HL-60 (cell line): ENCODE measurements around the gene CCDC126.

Experiments used
- DNase-seq, 2 experiments: peaks; one replicate each; pipeline ENCODE4 v3.0.0-alpha.2; 2010 to 2020; ENCODE audit warnings: low read depth in 1 of 2, low spot score in 1 of 2
- H3K27ac ChIP-seq: fragments of 250-450 bp; sonication (Bioruptor Pico); replicated peaks from 2 replicates; pipeline ENCODE4 v1.5.1; 2020; ENCODE audit warnings: mild to moderate bottlenecking, moderate library complexity
- H3K27me3 ChIP-seq: fragments of 250-450 bp; sonication (Bioruptor Pico); 2 replicates; pipeline ENCODE4 v1.5.1; 2021; ENCODE audit warnings: mild to moderate bottlenecking, moderate library complexity; ENCODE audit not compliant: insufficient read depth, poor library complexity, severe bottlenecking
- H3K4me3 ChIP-seq: replicated peaks from 2 replicates; pipeline ENCODE4 v1.5.1; 2011; ENCODE audit warnings: mild to moderate bottlenecking, control low read depth, low read length; ENCODE audit not compliant: insufficient read depth
- GABPA ChIP-seq: IDR thresholded peaks from 2 replicates; pipeline ENCODE4 v1.6.1; 2012; ENCODE audit warnings: low read depth
- POLR2AphosphoS5 ChIP-seq: IDR thresholded peaks from 2 replicates; pipeline ENCODE4 v1.6.1; 2012; ENCODE audit warnings: low read depth
- SPI1 ChIP-seq: IDR thresholded peaks from 2 replicates; pipeline ENCODE4 v1.6.1; 2012; ENCODE audit warnings: low read depth, mild to moderate bottlenecking, borderline replicate concordance
- TF ChIP-seq, protein P1 (sequence below): IDR thresholded peaks from one replicate; pipeline ENCODE4 v1.5.1; 2011; ENCODE audit warnings: low read length, control low read depth, inconsistent platforms; ENCODE audit not compliant: insufficient read depth
- TF ChIP-seq, protein P2 (sequence below): IDR thresholded peaks from 2 replicates; pipeline ENCODE4 v1.6.1; 2012; ENCODE audit warnings: low read depth; ENCODE audit not compliant: insufficient replicate concordance

CCDC126 gene

DNA sequence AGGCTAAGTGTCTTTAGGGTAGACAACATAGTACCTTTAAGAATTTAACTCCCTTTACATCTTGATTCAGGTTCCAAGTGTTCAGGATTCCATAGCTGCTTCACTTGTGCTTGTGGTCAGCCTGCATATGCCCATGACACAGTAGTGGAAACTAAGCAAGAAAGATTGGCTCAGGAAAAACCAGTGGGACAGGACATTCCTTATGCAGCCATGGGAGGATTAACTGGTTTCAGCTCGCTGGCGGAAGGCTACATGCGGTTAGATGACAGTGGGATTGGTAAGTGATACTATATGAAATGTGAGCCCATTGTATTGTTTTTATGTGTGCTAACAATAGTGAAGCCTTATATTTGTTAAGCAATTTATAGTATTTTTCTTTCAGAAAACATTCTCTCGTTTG, 94.1 kb downstream of the CCDC126 start:
- H3K27me3 ChIP-seq, result no peaks in the 10 kb centered on the region
- TF ChIP-seq POLR2AphosphoS5 (no peak), GABPA (no peak), SPI1 (no peak)
- TF ChIP-seq, protein P1, sequence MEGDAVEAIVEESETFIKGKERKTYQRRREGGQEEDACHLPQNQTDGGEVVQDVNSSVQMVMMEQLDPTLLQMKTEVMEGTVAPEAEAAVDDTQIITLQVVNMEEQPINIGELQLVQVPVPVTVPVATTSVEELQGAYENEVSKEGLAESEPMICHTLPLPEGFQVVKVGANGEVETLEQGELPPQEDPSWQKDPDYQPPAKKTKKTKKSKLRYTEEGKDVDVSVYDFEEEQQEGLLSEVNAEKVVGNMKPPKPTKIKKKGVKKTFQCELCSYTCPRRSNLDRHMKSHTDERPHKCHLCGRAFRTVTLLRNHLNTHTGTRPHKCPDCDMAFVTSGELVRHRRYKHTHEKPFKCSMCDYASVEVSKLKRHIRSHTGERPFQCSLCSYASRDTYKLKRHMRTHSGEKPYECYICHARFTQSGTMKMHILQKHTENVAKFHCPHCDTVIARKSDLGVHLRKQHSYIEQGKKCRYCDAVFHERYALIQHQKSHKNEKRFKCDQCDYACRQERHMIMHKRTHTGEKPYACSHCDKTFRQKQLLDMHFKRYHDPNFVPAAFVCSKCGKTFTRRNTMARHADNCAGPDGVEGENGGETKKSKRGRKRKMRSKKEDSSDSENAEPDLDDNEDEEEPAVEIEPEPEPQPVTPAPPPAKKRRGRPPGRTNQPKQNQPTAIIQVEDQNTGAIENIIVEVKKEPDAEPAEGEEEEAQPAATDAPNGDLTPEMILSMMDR, result no peak
- TF ChIP-seq, protein P2, sequence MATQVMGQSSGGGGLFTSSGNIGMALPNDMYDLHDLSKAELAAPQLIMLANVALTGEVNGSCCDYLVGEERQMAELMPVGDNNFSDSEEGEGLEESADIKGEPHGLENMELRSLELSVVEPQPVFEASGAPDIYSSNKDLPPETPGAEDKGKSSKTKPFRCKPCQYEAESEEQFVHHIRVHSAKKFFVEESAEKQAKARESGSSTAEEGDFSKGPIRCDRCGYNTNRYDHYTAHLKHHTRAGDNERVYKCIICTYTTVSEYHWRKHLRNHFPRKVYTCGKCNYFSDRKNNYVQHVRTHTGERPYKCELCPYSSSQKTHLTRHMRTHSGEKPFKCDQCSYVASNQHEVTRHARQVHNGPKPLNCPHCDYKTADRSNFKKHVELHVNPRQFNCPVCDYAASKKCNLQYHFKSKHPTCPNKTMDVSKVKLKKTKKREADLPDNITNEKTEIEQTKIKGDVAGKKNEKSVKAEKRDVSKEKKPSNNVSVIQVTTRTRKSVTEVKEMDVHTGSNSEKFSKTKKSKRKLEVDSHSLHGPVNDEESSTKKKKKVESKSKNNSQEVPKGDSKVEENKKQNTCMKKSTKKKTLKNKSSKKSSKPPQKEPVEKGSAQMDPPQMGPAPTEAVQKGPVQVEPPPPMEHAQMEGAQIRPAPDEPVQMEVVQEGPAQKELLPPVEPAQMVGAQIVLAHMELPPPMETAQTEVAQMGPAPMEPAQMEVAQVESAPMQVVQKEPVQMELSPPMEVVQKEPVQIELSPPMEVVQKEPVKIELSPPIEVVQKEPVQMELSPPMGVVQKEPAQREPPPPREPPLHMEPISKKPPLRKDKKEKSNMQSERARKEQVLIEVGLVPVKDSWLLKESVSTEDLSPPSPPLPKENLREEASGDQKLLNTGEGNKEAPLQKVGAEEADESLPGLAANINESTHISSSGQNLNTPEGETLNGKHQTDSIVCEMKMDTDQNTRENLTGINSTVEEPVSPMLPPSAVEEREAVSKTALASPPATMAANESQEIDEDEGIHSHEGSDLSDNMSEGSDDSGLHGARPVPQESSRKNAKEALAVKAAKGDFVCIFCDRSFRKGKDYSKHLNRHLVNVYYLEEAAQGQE, result no peak
- no peak overlapping the region for H3K4me3 ChIP-seq
- no peak for DNase-seq
- H3K27ac ChIP-seq, result no peak overlapping the region

DNA sequence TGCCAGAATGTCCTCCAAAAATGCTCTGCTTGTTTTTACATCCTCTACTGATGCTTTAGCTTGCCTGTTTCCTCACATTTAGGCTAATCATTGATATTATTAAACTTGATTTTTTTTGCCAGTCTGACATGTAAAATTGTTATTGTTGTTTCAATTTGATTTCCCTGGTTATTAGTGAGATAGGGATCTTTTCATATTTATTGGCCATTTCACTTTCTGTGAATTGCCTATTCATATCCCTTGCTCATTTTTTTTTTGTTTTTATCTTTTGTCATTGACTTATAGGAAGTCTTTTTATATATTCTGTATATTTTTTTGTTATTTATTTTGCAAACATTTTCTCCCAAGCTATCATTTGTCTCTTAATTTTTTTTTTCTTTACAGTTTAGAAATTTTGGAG, 96.0 kb downstream of the CCDC126 start:
- TF ChIP-seq POLR2AphosphoS5, result no peak
- TF ChIP-seq SPI1, result no peak
- TF ChIP-seq, protein P2, result no peak
- TF ChIP-seq GABPA, result no peak
- TF ChIP-seq, protein P1, result no peak
- DNase-seq, result no peak
- Histone ChIP-seq H3K4me3 (no peak overlapping the region), H3K27ac (no peak overlapping the region), H3K27me3 (no peaks in the 10 kb centered on the region)
